ENCODE measurements around the gene CRYL1. TPM values are rescaled to one million over a fixed set of nuclear protein-coding genes. Genes with fewer than 3 reads are reported as not detected.

CRYL1 gene
- total RNA-seq, 1 experiment from 2014 or later: 12.2 TPM

DNA sequence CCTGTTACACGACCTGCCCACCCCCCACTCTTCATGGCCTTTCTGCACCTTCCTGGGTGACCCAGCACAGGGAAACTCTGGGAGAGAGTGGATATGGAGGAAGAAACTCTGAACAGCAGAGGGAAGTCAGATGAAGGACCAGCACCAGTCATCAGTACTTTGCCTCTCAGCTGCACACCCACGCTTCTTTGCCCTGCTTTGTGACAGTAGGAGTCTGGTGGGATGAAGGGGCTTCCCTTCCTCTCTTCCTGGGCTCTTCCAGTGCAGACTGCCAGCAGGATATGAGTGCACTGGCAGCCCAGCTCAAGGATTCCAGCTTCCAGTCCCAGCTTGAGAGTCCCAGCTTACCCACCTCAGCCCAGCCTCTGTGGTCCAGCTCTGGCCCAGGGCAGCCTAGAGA is 68.9 kb downstream of the CRYL1 start:
- H3K27ac Mint-ChIP-seq (ENCODE audit: unreplicated experiment): no peak overlapping the region
- BruUV-seq (replicated peaks): no TSS peak
- no peaks in the 10 kb centered on the region for H3K36me3 Mint-ChIP-seq (ENCODE audit: insufficient read depth, unreplicated experiment)
- no peaks in the 10 kb centered on the region for H3K27me3 Mint-ChIP-seq (ENCODE audit: unreplicated experiment)
- TF ChIP-seq, protein P1, sequence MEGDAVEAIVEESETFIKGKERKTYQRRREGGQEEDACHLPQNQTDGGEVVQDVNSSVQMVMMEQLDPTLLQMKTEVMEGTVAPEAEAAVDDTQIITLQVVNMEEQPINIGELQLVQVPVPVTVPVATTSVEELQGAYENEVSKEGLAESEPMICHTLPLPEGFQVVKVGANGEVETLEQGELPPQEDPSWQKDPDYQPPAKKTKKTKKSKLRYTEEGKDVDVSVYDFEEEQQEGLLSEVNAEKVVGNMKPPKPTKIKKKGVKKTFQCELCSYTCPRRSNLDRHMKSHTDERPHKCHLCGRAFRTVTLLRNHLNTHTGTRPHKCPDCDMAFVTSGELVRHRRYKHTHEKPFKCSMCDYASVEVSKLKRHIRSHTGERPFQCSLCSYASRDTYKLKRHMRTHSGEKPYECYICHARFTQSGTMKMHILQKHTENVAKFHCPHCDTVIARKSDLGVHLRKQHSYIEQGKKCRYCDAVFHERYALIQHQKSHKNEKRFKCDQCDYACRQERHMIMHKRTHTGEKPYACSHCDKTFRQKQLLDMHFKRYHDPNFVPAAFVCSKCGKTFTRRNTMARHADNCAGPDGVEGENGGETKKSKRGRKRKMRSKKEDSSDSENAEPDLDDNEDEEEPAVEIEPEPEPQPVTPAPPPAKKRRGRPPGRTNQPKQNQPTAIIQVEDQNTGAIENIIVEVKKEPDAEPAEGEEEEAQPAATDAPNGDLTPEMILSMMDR (IDR thresholded peaks at IDR 0.05; ENCODE audit: unreplicated experiment): no peak
- H3K4me3 Mint-ChIP-seq (ENCODE audit: low read depth, unreplicated experiment): no peak overlapping the region
- no peaks in the 10 kb centered on the region for H3K9me3 Mint-ChIP-seq (ENCODE audit: low read depth, unreplicated experiment)
- no peak for DNase-seq
- intact Hi-C loops (cut with micrococcal nuclease; ENCODE audit: unreplicated experiment): no loop called here
- H3K4me1 Mint-ChIP-seq (ENCODE audit: low read depth, unreplicated experiment): peaks cover 24% of the 10 kb centered on the region
- CTCF ChIA-PET: no interaction called here

DNA sequence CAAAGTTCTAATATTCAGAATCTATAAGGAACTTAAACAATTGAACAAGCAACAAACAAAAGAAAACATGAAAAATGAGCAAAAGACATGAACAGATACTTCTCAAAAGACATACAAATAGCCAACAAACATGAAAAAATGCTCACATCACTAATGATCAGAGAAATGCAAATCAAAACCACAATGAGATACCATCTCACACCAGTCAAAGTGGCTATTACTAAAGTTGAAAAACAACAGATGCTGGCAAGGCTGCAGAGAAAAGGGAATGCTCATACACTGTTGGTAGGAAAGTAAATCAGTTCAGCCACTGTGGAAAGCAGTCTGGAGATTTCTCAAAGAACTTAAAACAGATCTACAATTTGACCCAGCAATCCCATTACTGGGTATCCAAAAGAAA is 74.3 kb downstream of the CRYL1 start:
- CTCF ChIA-PET: no interaction called here
- H3K9me3 Mint-ChIP-seq (ENCODE audit: low read depth, unreplicated experiment): peaks cover 3% of the 10 kb centered on the region
- no peak overlapping the region for H3K4me3 Mint-ChIP-seq (ENCODE audit: low read depth, unreplicated experiment)
- DNase-seq: no peak
- no peaks in the 10 kb centered on the region for H3K4me1 Mint-ChIP-seq (ENCODE audit: low read depth, unreplicated experiment)
- H3K27ac Mint-ChIP-seq (ENCODE audit: unreplicated experiment): no peak overlapping the region
- BruUV-seq (replicated peaks): no TSS peak
- H3K27me3 Mint-ChIP-seq (ENCODE audit: unreplicated experiment): no peaks in the 10 kb centered on the region
- TF ChIP-seq, protein P1 (IDR thresholded peaks at IDR 0.05; ENCODE audit: unreplicated experiment): no peak
- H3K36me3 Mint-ChIP-seq (ENCODE audit: insufficient read depth, unreplicated experiment): no peaks in the 10 kb centered on the region
- intact Hi-C loops (cut with micrococcal nuclease; ENCODE audit: unreplicated experiment): no loop called here

DNA sequence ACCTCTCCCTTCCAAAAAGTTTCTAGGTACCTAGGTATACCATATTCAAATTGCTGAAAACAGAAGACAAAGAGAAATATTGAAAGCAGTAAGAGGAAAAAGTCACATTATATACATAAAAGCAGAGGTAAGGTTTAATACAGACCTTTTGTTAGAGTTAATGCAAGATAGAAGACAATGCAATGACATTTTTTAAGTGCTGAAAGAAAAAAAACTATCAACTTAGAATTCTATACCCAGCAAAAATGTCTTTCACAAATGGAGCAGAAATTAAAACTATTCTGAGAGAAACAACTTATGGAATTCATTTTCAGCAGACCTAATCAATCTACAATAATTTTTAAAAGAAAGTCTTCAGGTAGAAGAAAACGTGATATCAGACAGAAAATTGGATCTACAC is 77.2 kb downstream of the CRYL1 start:
- TF ChIP-seq, protein P1 (IDR thresholded peaks at IDR 0.05; ENCODE audit: unreplicated experiment): no peak
- H3K27me3 Mint-ChIP-seq (ENCODE audit: unreplicated experiment): no peaks in the 10 kb centered on the region
- intact Hi-C loops (cut with micrococcal nuclease; ENCODE audit: unreplicated experiment): no loop called here
- CTCF ChIA-PET: no interaction called here
- DNase-seq: no peak
- no peaks in the 10 kb centered on the region for H3K36me3 Mint-ChIP-seq (ENCODE audit: insufficient read depth, unreplicated experiment)
- peaks cover 3% of the 10 kb centered on the region for H3K9me3 Mint-ChIP-seq (ENCODE audit: low read depth, unreplicated experiment)
- H3K4me3 Mint-ChIP-seq (ENCODE audit: low read depth, unreplicated experiment): no peak overlapping the region
- no TSS peak for BruUV-seq (replicated peaks)
- no peak overlapping the region for H3K27ac Mint-ChIP-seq (ENCODE audit: unreplicated experiment)
- H3K4me1 Mint-ChIP-seq (ENCODE audit: low read depth, unreplicated experiment): no peaks in the 10 kb centered on the region

DNA sequence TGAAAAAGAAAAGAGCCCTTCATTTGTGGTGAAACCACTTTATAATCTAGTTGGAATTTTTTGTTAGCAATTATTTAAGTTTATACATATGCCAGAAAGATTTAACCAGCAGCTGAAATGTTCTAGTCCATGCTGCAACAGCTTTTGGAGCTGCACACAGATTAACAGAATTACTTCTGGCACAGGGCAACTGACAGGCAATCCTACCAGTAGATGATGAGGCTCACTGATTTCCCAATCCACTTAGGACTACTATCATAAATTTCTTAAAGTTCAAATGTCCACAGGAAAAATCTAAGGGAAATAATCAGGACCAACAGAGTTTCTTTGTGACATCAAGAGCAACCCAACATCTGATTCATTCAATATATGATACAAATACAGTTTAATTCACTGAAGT is 78.8 kb downstream of the CRYL1 start:
- no peak for DNase-seq
- CTCF ChIA-PET: no interaction called here
- H3K4me1 Mint-ChIP-seq (ENCODE audit: low read depth, unreplicated experiment): peaks cover 10% of the 10 kb centered on the region

More for the DNA sequence above, 78.8 kb downstream of the CRYL1 start:
- TF ChIP-seq, protein P1 (IDR thresholded peaks at IDR 0.05; ENCODE audit: unreplicated experiment): no peak
- H3K36me3 Mint-ChIP-seq (ENCODE audit: insufficient read depth, unreplicated experiment): no peaks in the 10 kb centered on the region
- peaks cover 3% of the 10 kb centered on the region for H3K9me3 Mint-ChIP-seq (ENCODE audit: low read depth, unreplicated experiment)
- no TSS peak for BruUV-seq (replicated peaks)
- no peak overlapping the region for H3K4me3 Mint-ChIP-seq (ENCODE audit: low read depth, unreplicated experiment)
- no peaks in the 10 kb centered on the region for H3K27me3 Mint-ChIP-seq (ENCODE audit: unreplicated experiment)
- intact Hi-C loops (cut with micrococcal nuclease; ENCODE audit: unreplicated experiment): no loop called here
- no peak overlapping the region for H3K27ac Mint-ChIP-seq (ENCODE audit: unreplicated experiment)

Measured in Calu3 (cell line).